Kidney (tissue), 14 donors: ENCODE results near the gene ITGB4. TPM values are rescaled to one million over a fixed set of nuclear protein-coding genes. Genes with fewer than 3 reads are reported as not detected.
A peak's percentile ranks its signal among the peaks of the same experiment; 100 is the strongest.

Experiments used
- DNase-seq, 5 donors: peaks; one replicate each; pipeline ENCODE4 v3.0.0-alpha.2; 2013 to 2020
- FAIRE-seq: peaks from 2 replicates; lab custom pipeline; 2012; peaks lifted over from hg19 to GRCh38; lab: Jason Lieb, UNC
- H3K27ac ChIP-seq, 2 donors: one replicate each; pipeline ENCODE4 v1.7.0; 2013; ENCODE audit warnings: low read depth in 2 of 2, low read length in 2 of 2, inconsistent platforms in 1 of 2
- H3K27me3 ChIP-seq: one replicate; pipeline ENCODE4 v1.7.1; 2013; ENCODE audit warnings: low read length, inconsistent platforms; ENCODE audit not compliant: control insufficient read depth, insufficient read depth
- H3K36me3 ChIP-seq, 3 donors: one replicate each; pipeline versions ENCODE4 v1.7.0 to v1.7.1; 2013; ENCODE audit warnings: low read length in 3 of 3, control low read depth in 1 of 3, inconsistent platforms in 1 of 3; ENCODE audit not compliant: insufficient read depth in 3 of 3, control insufficient read depth in 2 of 3
- H3K4me1 ChIP-seq, 3 donors: one replicate each; pipeline versions ENCODE4 v1.7.0 to v1.7.1; 2013; ENCODE audit warnings: low read length in 3 of 3, inconsistent platforms in 1 of 3, low read depth in 1 of 3; ENCODE audit not compliant: control insufficient read depth in 2 of 3, insufficient read depth in 2 of 3
- H3K4me3 ChIP-seq, 3 donors: one replicate each; pipeline versions ENCODE4 v1.7.0 to v1.8.1; 2013; ENCODE audit warnings: low read length in 3 of 3, control low read depth in 1 of 3, inconsistent platforms in 1 of 3
- H3K9ac ChIP-seq, 3 donors: one replicate each; pipeline versions ENCODE4 v1.7.0 to v1.7.1; 2013; ENCODE audit warnings: low read length in 3 of 3, control low read depth in 1 of 3, inconsistent platforms in 1 of 3
- H3K9me3 ChIP-seq, 3 donors: one replicate each; pipeline versions ENCODE4 v1.7.0 to v1.7.1; 2013; ENCODE audit warnings: low read length in 3 of 3, control low read depth in 1 of 3, inconsistent platforms in 1 of 3; ENCODE audit not compliant: control insufficient read depth in 2 of 3, insufficient read depth in 1 of 3
- intact Hi-C: fragments of 100-400 bp; cut with DNase I; formaldehyde crosslinking; loops from one replicate; pipeline ENCODE4 v1.11.1; 2022
- polyA plus RNA-seq: library from polyadenylated mRNA; stranded (reverse); fragments of 350-450 nt; fragmentation: Illumina TruSeq; extraction: RNeasy Lipid Tissue Mini Kit (QIAGEN cat#74804); gene quantifications from one replicate; pipeline ENCODE4 v1.2.3, GENCODE V29; 2014; ENCODE audit warnings: low read depth, low replicate concordance; ENCODE audit not compliant: insufficient read depth
- total RNA-seq: library from RNA; stranded (reverse); fragmentation: NEBNext Ultra II Directional; extraction: Animal tissue kit (Norgen Biotek cat#: 25700); gene quantifications from one replicate; pipeline ENCODE4 v1.2.1, GENCODE V29; 2021
- TF ChIP-seq, protein P1 (sequence below): IDR thresholded peaks from 3 replicates; pipeline ENCODE4 v1.5.1; 2012; ENCODE audit warnings: mild to moderate bottlenecking, moderate library complexity, borderline replicate concordance; ENCODE audit not compliant: insufficient read depth; ENCODE audit errors: extremely low read depth
- donor health status: control.
- donor health status: control.
- donor health status: control.
- donor health status: control.
- donor health status: control.
- donor health status: DM: yes; HTN: yes; CAD: no.
- donor health status: Normal renal cell carcinoma (clear cell type).

ITGB4 gene
- total and polyA plus RNA-seq, 2 donors from 2014 or later, result 15.7 to 149 TPM

GRCh38 chr17:75719732-75720131 is 1.5 kb upstream of the ITGB4 start:
- no peak for FAIRE-seq
- Histone ChIP-seq H3K36me3 (no peaks in the 10 kb centered on the region), H3K9me3 (no peaks in the 10 kb centered on the region), H3K27me3 (no peaks in the 10 kb centered on the region), H3K9ac (no peak overlapping the region), H3K4me1 (peaks cover 0 to 12% (median 0%) of the 10 kb centered on the region in 3 donors), H3K4me3 (no peak overlapping the region), H3K27ac (no peak overlapping the region)
- TF ChIP-seq, protein P1, sequence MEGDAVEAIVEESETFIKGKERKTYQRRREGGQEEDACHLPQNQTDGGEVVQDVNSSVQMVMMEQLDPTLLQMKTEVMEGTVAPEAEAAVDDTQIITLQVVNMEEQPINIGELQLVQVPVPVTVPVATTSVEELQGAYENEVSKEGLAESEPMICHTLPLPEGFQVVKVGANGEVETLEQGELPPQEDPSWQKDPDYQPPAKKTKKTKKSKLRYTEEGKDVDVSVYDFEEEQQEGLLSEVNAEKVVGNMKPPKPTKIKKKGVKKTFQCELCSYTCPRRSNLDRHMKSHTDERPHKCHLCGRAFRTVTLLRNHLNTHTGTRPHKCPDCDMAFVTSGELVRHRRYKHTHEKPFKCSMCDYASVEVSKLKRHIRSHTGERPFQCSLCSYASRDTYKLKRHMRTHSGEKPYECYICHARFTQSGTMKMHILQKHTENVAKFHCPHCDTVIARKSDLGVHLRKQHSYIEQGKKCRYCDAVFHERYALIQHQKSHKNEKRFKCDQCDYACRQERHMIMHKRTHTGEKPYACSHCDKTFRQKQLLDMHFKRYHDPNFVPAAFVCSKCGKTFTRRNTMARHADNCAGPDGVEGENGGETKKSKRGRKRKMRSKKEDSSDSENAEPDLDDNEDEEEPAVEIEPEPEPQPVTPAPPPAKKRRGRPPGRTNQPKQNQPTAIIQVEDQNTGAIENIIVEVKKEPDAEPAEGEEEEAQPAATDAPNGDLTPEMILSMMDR, result no peak
- DNase-seq, result no peak
- intact Hi-C loops, result no loop called here

- Histone ChIP-seq H3K9me3 (no peaks in the 10 kb centered on the region), H3K36me3 (no peaks in the 10 kb centered on the region), H3K27ac (peak overlapping the region in 1 of 2 donors; percentile 53), H3K4me1 (peaks cover 0 to 12% (median 0%) of the 10 kb centered on the region in 3 donors), H3K4me3 (peak overlapping the region in 1 of 3 donors; percentile 41), H3K27me3 (no peaks in the 10 kb centered on the region), H3K9ac (peak overlapping the region in 1 of 3 donors; percentile 12)
- FAIRE-seq (no peak), DNase-seq (peak in 1 of 5 donors; percentile 4)
- intact Hi-C loops, result no loop called here
- TF ChIP-seq, protein P1, result no peak
Measured at GRCh38 chr17:75721463-75722011, 278 bp downstream of the ITGB4 start.

DNA sequence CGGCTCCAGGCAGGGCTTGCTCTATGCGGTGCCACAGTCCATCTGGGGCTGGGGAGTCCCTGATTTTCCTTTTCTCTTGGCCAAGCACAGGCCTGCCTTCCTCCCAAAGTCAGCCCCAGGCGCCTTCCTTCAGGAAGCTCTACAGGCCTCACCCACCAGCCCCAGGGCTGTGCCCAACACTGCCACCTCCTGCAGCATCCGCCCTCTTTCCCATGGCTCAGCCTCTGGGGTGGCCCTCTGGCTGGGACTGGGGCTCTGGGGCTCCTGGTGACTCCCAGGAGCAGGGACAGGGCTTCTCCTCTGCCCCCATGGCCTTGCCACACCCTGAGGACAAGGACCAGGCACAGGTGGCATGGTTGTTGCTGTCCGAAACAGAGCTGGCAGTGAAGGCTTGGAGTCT is 817 bp downstream of the ITGB4 start:
- TF ChIP-seq, protein P1, result no peak
- Histone ChIP-seq H3K27me3 (no peaks in the 10 kb centered on the region), H3K9me3 (no peaks in the 10 kb centered on the region), H3K4me1 (peaks cover 0 to 12% (median 0%) of the 10 kb centered on the region in 3 donors), H3K9ac (no peak overlapping the region), H3K36me3 (no peaks in the 10 kb centered on the region), H3K27ac (no peak overlapping the region), H3K4me3 (peak overlapping the region in 1 of 3 donors; percentile 41)
- peak in 1 of 5 donors; percentile 69 for DNase-seq
- FAIRE-seq, result no peak
- intact Hi-C loops, result no loop called here
